SK-N-SH (cell line): ENCODE results near the gene CSTB.

Source experiments
- CTCF ChIP-seq: fragments of 200-600 bp; sonication (generic); IDR thresholded peaks from 2 replicates; pipeline ENCODE4 v1.6.1; 2017; ENCODE audit warnings: antibody characterized with exemption, mild to moderate bottlenecking, moderate library complexity
- MXI1 ChIP-seq: IDR thresholded peaks from 2 replicates; pipeline ENCODE4 v1.6.1; 2012; ENCODE audit warnings: mild to moderate bottlenecking, low read depth, low read length, improper control_type of control experiment
- SIN3A ChIP-seq: IDR thresholded peaks from 2 replicates; pipeline ENCODE4 v1.6.1; 2012; ENCODE audit warnings: low read depth, mild to moderate bottlenecking, low read length, moderate library complexity, borderline replicate concordance
- TCF12 ChIP-seq: IDR thresholded peaks from 2 replicates; pipeline ENCODE4 v1.4.0; 2012

DNA sequence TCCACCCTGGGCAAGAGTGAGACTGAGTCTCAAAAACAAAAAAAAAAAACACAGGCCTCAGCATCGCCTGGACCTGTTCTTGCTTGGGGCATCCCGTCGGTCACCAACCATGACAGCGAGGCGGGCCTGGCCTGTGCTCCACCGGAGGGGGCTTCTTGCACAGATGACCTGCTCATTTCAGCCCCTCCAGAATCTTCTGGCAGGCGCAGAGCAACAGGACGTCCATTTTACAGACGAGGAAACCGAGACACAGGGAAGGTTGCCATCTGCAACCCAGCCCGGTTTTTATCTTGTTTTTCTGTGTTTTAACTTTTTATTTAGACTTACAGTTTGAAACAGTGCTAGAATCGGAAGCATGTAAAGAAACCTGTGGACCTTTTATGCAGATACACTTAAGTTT is 918 bp downstream of the CSTB start:
- TF ChIP-seq MXI1 (no peak), CTCF (no peak), TCF12 (no peak), SIN3A (no peak)
